HEK293 (cell line): ENCODE results near the gene CBFA2T2.
"Not testable (repeated sequence)": the region's sequence is repeated elsewhere in the genome, so short reads cannot be mapped to it uniquely, and the experiment has no call there.

Experiments
- CTCF ChIA-PET: fragments of 350-600 bp; formaldehyde crosslinking; extraction: SDS; loops from one replicate; lab custom pipeline; 2021; ENCODE audit warnings: antibody characterized with exemption; lab: Yijun Ruan, JAX
- POLR2A ChIA-PET: fragments of 300-600 bp; formaldehyde crosslinking; extraction: SDS; loops from one replicate; lab custom pipeline; 2020; ENCODE audit warnings: antibody characterized with exemption, inconsistent platforms; lab: Yijun Ruan, JAX
- H3K27ac ChIP-seq: fragments of 200-500 bp; sonication (Bioruptor generic); 2 replicates; pipeline ENCODE4 v1.5.1; 2014; ENCODE audit warnings: low read depth, low read length, control low read depth, inconsistent platforms; ENCODE audit errors: extremely low read depth
- H3K36me3 ChIP-seq, 2 experiments: fragments of 200-500 bp in 1 of 2; sonication (Bioruptor generic) in 1 of 2; 1 replicate in 1 of 2; 2 replicates in 1 of 2; pipeline ENCODE4 v1.5.1; 2014 to 2017; ENCODE audit warnings: inconsistent platforms in 2 of 2, low read length in 2 of 2; ENCODE audit not compliant: control insufficient read depth in 2 of 2, insufficient read depth in 1 of 2
- H3K4me1 ChIP-seq: fragments of 200-500 bp; sonication (Bioruptor generic); 2 replicates; pipeline ENCODE4 v1.5.1; 2014; ENCODE audit warnings: mild to moderate bottlenecking, low read length, inconsistent platforms; ENCODE audit not compliant: control insufficient read depth, insufficient read depth
- H3K4me3 ChIP-seq: 2 replicates; pipeline ENCODE4 v1.5.1; 2011; ENCODE audit warnings: low read depth, mild to moderate bottlenecking, control low read depth, low read length, moderate library complexity
- H3K9me3 ChIP-seq: fragments of 200-500 bp; sonication (Bioruptor generic); 2 replicates; pipeline ENCODE4 v1.5.1; 2014; ENCODE audit warnings: low read depth, low read length, inconsistent platforms; ENCODE audit not compliant: control insufficient read depth, insufficient read depth
- ATF2 ChIP-seq: fragments of 450-650 bp; formaldehyde crosslinking; IDR thresholded peaks from 2 replicates; pipeline ENCODE4 v1.5.1; 2016; ENCODE audit warnings: missing biosample characterization, missing genetic modification characterization, low read depth
- GLI2 ChIP-seq: fragments of 450-650 bp; formaldehyde crosslinking; IDR thresholded peaks from 2 replicates; pipeline ENCODE4; 2017; ENCODE audit warnings: missing biosample characterization, missing genetic modification characterization, low read depth, borderline replicate concordance
- HOXC10 ChIP-seq: sonication (generic); formaldehyde crosslinking; IDR thresholded peaks from 2 replicates; pipeline ENCODE4 v1.8.1; 2023; ENCODE audit warnings: mild to moderate bottlenecking, missing genetic modification reagents
- OSR2 ChIP-seq: fragments of 450-650 bp; formaldehyde crosslinking; IDR thresholded peaks from 2 replicates; pipeline ENCODE4 v1.5.1; 2016; ENCODE audit warnings: missing biosample characterization, missing genetic modification characterization
- ZBTB8A ChIP-seq: fragments of 450-650 bp; formaldehyde crosslinking; IDR thresholded peaks from 2 replicates; pipeline ENCODE4 v1.5.1; 2016; ENCODE audit warnings: missing biosample characterization, missing genetic modification characterization
- ZNF133 ChIP-seq: fragments of 450-650 bp; formaldehyde crosslinking; IDR thresholded peaks from 2 replicates; pipeline ENCODE4 v1.5.1; 2016; ENCODE audit warnings: missing biosample characterization, missing genetic modification characterization
- ZNF341 ChIP-seq: fragments of 450-650 bp; formaldehyde crosslinking; IDR thresholded peaks from 2 replicates; pipeline ENCODE4; 2016; ENCODE audit warnings: low read depth, missing biosample characterization, missing genetic modification characterization
- ZNF37A ChIP-seq: fragments of 450-650 bp; IDR thresholded peaks from 2 replicates; pipeline ENCODE4 v1.5.1; 2018; ENCODE audit warnings: missing biosample characterization, missing genetic modification characterization
- ZNF394 ChIP-seq: fragments of 450-650 bp; formaldehyde crosslinking; IDR thresholded peaks from 2 replicates; pipeline ENCODE4 v1.5.1; 2016; ENCODE audit warnings: missing biosample characterization, missing genetic modification characterization, mild to moderate bottlenecking, moderate library complexity, borderline replicate concordance
- ZNF426 ChIP-seq: fragments of 450-650 bp; formaldehyde crosslinking; IDR thresholded peaks from 2 replicates; pipeline ENCODE4 v1.5.1; 2017; ENCODE audit warnings: missing biosample characterization, missing genetic modification characterization, mild to moderate bottlenecking, inconsistent platforms, moderate library complexity
- ZNF510 ChIP-seq: fragments of 450-650 bp; formaldehyde crosslinking; IDR thresholded peaks from 2 replicates; pipeline ENCODE4 v1.5.1; 2018; ENCODE audit warnings: mild to moderate bottlenecking, missing genetic modification characterization, missing biosample characterization; ENCODE audit not compliant: insufficient replicate concordance
- ZNF571 ChIP-seq: fragments of 450-650 bp; formaldehyde crosslinking; IDR thresholded peaks from 2 replicates; pipeline ENCODE4 v1.5.0; 2017; ENCODE audit warnings: missing biosample characterization, missing genetic modification characterization
- ZNF623 ChIP-seq: fragments of 450-650 bp; formaldehyde crosslinking; IDR thresholded peaks from 2 replicates; pipeline ENCODE4 v1.5.1; 2016; ENCODE audit warnings: missing biosample characterization, missing genetic modification characterization
- ZNF626 ChIP-seq: fragments of 450-650 bp; sonication (Bioruptor Pico); formaldehyde crosslinking; IDR thresholded peaks from 2 replicates; pipeline ENCODE4 v1.5.1; 2018; ENCODE audit warnings: missing biosample characterization, missing genetic modification characterization, inconsistent platforms
- ZNF785 ChIP-seq: fragments of 450-650 bp; formaldehyde crosslinking; IDR thresholded peaks from 2 replicates; pipeline ENCODE4 v1.5.1; 2016; ENCODE audit warnings: missing biosample characterization, missing genetic modification characterization
- ZNF843 ChIP-seq: fragments of 450-650 bp; formaldehyde crosslinking; IDR thresholded peaks from 2 replicates; pipeline ENCODE4 v1.5.1; 2016; ENCODE audit warnings: missing biosample characterization, missing genetic modification characterization
- ZSCAN18 ChIP-seq: fragments of 450-650 bp; formaldehyde crosslinking; IDR thresholded peaks from 2 replicates; pipeline ENCODE4 v1.5.1; 2016; ENCODE audit warnings: missing biosample characterization, missing genetic modification characterization
- TF ChIP-seq, protein P1 (sequence below): sonication (generic); formaldehyde crosslinking; IDR thresholded peaks from 2 replicates; pipeline ENCODE4 v1.8.1; 2022; ENCODE audit warnings: mild to moderate bottlenecking, moderate library complexity, missing genetic modification reagents

CBFA2T2 gene

GRCh38 chr20:33480048-33480447, 9.8 kb upstream of the CBFA2T2 start (continued):
- TF ChIP-seq, protein P1, sequence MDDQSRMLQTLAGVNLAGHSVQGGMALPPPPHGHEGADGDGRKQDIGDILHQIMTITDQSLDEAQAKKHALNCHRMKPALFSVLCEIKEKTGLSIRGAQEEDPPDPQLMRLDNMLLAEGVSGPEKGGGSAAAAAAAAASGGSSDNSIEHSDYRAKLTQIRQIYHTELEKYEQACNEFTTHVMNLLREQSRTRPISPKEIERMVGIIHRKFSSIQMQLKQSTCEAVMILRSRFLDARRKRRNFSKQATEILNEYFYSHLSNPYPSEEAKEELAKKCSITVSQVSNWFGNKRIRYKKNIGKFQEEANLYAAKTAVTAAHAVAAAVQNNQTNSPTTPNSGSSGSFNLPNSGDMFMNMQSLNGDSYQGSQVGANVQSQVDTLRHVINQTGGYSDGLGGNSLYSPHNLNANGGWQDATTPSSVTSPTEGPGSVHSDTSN (CRISPR knock-in tag) = no peak
- no peak for TF ChIP-seq ZNF133 (tag by site-specific recombination)
- TF ChIP-seq HOXC10 = no peak
- no peak for TF ChIP-seq ZNF785 (tag by site-specific recombination)
- no peak for TF ChIP-seq ZNF843
- TF ChIP-seq GLI2 (tag by site-specific recombination) = no peak
- no peak for TF ChIP-seq ZNF626 (tag by site-specific recombination)
- TF ChIP-seq ZNF341 (tag by site-specific recombination) = no peak
- no peak for TF ChIP-seq ZNF37A (tag by site-specific recombination)
- TF ChIP-seq ATF2 (tag by site-specific recombination) = no peak
- no peak for TF ChIP-seq ZNF510

GRCh38 chr20:33481431-33481941, 8.4 kb upstream of the CBFA2T2 start:
- H3K36me3 ChIP-seq = no peaks in the 10 kb centered on the region

GRCh38 chr20:33482581-33482980, 7.3 kb upstream of the CBFA2T2 start:
- Histone ChIP-seq H3K4me1 (no peaks in the 10 kb centered on the region), H3K36me3 (no peaks in the 10 kb centered on the region), H3K9me3 (no peaks in the 10 kb centered on the region), H3K27ac (no peak overlapping the region), H3K4me3 (no peak overlapping the region)
- POLR2A ChIA-PET = no interaction called here
- CTCF ChIA-PET = no interaction called here
- no peak for TF ChIP-seq OSR2
- peak; percentile 73 for TF ChIP-seq ZNF133 (tag by site-specific recombination)
- TF ChIP-seq, all 188 proteins: peak for 1

More at GRCh38 chr20:33481431-33481941, 8.4 kb upstream of the CBFA2T2 start:
- TF ChIP-seq ZNF394 (peak; percentile 63; the same call in 1 of the 2 replicates), ZNF571 (tag by site-specific recombination) (no peak), ZNF133 (tag by site-specific recombination) (no peak), ZBTB8A (tag by site-specific recombination) (0 out of 2 replicates have a peak, but pooled peaks have one; percentile 25), ZSCAN18 (tag by site-specific recombination) (no peak), ZNF623 (peak; percentile 37; the same call in 1 of the 2 replicates), ZNF426 (peak; percentile 53)
- Histone ChIP-seq H3K9me3 (no peaks in the 10 kb centered on the region), H3K27ac (no peak overlapping the region), H3K4me3 (no peak overlapping the region), H3K4me1 (no peaks in the 10 kb centered on the region)
- POLR2A ChIA-PET = interaction anchor here (1.9 kb wide), 1 partner anchor 8 kb away, joined by 7 read pairs; the partner anchor contains the start of gene CBFA2T2
- CTCF ChIA-PET = no interaction called here

DNA sequence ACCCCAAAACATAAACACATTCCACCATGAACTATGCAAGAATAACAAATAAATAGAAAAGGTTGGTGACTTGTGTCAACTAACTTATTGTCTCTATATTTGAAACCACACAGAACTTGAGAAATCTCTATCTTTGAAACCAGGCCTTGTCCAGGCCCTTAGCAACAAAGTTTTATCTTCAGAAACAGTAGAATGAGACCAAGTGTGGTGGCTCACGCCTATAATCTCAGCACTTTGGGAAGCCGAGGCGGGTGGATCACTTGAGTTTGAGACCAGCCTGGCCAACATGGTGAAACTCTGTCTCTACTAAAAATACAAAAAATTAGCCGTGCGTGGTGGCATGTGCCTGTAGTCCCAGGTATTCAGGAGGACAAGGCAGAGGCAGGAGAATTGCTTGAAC, 6.7 kb upstream of the CBFA2T2 start:
- POLR2A ChIA-PET, H3K36me3 ChIP-seq: not testable (repeated sequence)

More for the DNA sequence above, 6.7 kb upstream of the CBFA2T2 start:
- H3K4me3 ChIP-seq, H3K9me3 ChIP-seq, H3K27ac ChIP-seq, H3K4me1 ChIP-seq: not testable (repeated sequence)
- CTCF ChIA-PET = interaction anchor here (0.7 kb wide), 1 partner anchor 185 kb away, joined by 4 read pairs; no protein-coding TSS in a partner anchor
